Uterus (tissue), 4 donors: ENCODE data around the gene ANXA11. TPM values are rescaled to one million over a fixed set of nuclear protein-coding genes. Genes with fewer than 3 reads are reported as not detected.

Source experiments
- DNase-seq, 2 donors: peaks; one replicate each; pipeline ENCODE4 v3.0.0-alpha.2; 2019 to 2020
- H3K27ac ChIP-seq, 2 donors: fragments of 200-600 bp; sonication (generic); 1 replicate in 1 of 2; 2 replicates in 1 of 2; pipeline ENCODE4 v1.5.1; 2016 to 2018
- H3K27me3 ChIP-seq, 2 donors: fragments of 200-600 bp; sonication (generic); one replicate each; pipeline ENCODE4 v1.5.1; 2018 to 2019; ENCODE audit warnings: control low read depth in 1 of 2
- H3K36me3 ChIP-seq, 2 donors: fragments of 200-600 bp; sonication (generic); one replicate each; pipeline ENCODE4 v1.5.1; 2019; ENCODE audit warnings: control low read depth in 1 of 2
- H3K4me1 ChIP-seq, 2 donors: fragments of 200-600 bp; sonication (generic); one replicate each; pipeline ENCODE4 v1.5.1; 2018 to 2019; ENCODE audit warnings: control low read depth in 1 of 2
- H3K4me3 ChIP-seq, 2 donors: fragments of 200-600 bp; sonication (generic); 1 replicate in 1 of 2; 2 replicates in 1 of 2; pipeline ENCODE4 v1.5.1; 2018 to 2019; ENCODE audit warnings: mild to moderate bottlenecking in 1 of 2
- H3K9me3 ChIP-seq, 2 donors: fragments of 200-600 bp; sonication (generic); one replicate each; pipeline ENCODE4 v1.5.1; 2019; ENCODE audit warnings: control low read depth in 1 of 2
- POLR2A ChIP-seq, 2 donors: fragments of 450-650 bp; IDR thresholded peaks; one replicate each; pipeline ENCODE4 v1.6.1; 2016; ENCODE audit warnings: antibody characterized with exemption in 2 of 2, mild to moderate bottlenecking in 1 of 2, moderate library complexity in 1 of 2
- intact Hi-C: fragments of 100-400 bp; cut with DNase I; formaldehyde crosslinking; loops from one replicate; pipeline ENCODE4 v1.15.1; 2023; ENCODE audit warnings: low total_unique reads
- total RNA-seq, 4 donors: library from RNA; depleted of rRNA in 3 of 4; stranded (reverse); fragments of >200 nt in 3 of 4; gene quantifications; one replicate each; pipeline versions ENCODE4 v1.1.0 to v1.2.4, GENCODE V29; 2014 to 2023
- TF ChIP-seq, protein P1 (sequence below), 4 experiments: fragments of 200-600 bp in 2 of 4; fragments of 450-650 bp in 2 of 4; sonication (generic) in 2 of 4; IDR thresholded peaks; one replicate each; pipeline ENCODE4 v1.5.1; 2016 to 2019; ENCODE audit warnings: antibody characterized with exemption in 4 of 4, mild to moderate bottlenecking in 2 of 4, moderate library complexity in 1 of 4
- donor health status: DM: yes; HTN: yes; CAD: no.

The ANXA11 gene
- total RNA-seq, 4 donors from 2014 or later = 15.6 to 157 (median 47.2) TPM

- intact Hi-C loops = no loop called here
- Histone ChIP-seq H3K27me3 (no peaks in the 10 kb centered on the region), H3K27ac (peak overlapping the region in 1 of 2 donors; percentile 23), H3K4me1 (peaks cover 0 to 8% of the 10 kb centered on the region in 2 donors), H3K36me3 (no peaks in the 10 kb centered on the region), H3K4me3 (no peak overlapping the region), H3K9me3 (no peaks in the 10 kb centered on the region)
- DNase-seq = no peak
- TF ChIP-seq, protein P1, sequence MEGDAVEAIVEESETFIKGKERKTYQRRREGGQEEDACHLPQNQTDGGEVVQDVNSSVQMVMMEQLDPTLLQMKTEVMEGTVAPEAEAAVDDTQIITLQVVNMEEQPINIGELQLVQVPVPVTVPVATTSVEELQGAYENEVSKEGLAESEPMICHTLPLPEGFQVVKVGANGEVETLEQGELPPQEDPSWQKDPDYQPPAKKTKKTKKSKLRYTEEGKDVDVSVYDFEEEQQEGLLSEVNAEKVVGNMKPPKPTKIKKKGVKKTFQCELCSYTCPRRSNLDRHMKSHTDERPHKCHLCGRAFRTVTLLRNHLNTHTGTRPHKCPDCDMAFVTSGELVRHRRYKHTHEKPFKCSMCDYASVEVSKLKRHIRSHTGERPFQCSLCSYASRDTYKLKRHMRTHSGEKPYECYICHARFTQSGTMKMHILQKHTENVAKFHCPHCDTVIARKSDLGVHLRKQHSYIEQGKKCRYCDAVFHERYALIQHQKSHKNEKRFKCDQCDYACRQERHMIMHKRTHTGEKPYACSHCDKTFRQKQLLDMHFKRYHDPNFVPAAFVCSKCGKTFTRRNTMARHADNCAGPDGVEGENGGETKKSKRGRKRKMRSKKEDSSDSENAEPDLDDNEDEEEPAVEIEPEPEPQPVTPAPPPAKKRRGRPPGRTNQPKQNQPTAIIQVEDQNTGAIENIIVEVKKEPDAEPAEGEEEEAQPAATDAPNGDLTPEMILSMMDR (IDR thresholded peaks at IDR 0.05) = no peak
- TF ChIP-seq POLR2A (IDR thresholded peaks at IDR 0.05) = no peak
These were observed 8.9 kb downstream of the ANXA11 start for GRCh38 chr10:80196270-80196949.

GRCh38 chr10:80195046-80195574 is 10.2 kb downstream of the ANXA11 start:
- peaks cover 1 to 8% of the 10 kb centered on the region in 2 donors for H3K4me1 ChIP-seq

DNA sequence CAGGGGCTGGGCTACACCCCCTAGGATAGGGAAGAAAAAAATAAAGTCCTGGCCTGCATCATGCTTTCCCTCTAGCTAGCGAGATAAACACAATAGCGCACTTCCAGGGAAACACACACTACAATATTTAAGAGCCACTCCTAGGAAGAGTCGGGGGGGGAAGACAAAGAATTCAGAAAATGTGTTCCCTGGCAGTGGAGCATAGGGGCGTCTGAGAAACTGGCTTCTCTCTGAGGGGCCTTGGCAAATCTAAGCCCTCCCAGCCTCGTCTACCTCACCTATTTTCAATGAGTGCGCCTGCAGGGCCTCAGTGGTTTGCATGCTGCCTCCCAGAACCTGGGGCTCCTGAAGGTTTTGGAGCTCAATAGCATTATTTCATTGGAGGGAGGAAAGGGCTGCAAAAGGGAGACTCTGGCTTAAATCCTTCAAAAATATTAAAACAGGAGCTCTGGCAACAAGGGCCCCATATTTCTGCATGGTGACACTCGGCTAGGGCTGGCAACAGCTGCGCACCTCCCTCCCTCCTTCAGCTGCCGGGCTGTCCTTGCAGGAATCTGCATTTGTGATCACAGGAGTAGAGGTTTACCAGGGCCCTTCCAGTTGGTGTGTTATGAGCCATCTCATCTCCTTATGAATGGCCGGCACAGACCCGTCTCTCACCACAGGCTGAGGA is 10.8 kb downstream of the ANXA11 start:
- Histone ChIP-seq H3K4me1 (peaks cover 4 to 8% of the 10 kb centered on the region in 2 donors), H3K27me3 (no peaks in the 10 kb centered on the region), H3K9me3 (no peaks in the 10 kb centered on the region), H3K27ac (no peak overlapping the region), H3K4me3 (no peak overlapping the region), H3K36me3 (no peaks in the 10 kb centered on the region)
- intact Hi-C loops = no loop called here
- no peak for TF ChIP-seq POLR2A (IDR thresholded peaks at IDR 0.05)
- TF ChIP-seq, protein P1 (IDR thresholded peaks at IDR 0.05) = no peak
- no peak for DNase-seq

More at GRCh38 chr10:80195046-80195574, 10.2 kb downstream of the ANXA11 start:
- H3K9me3 ChIP-seq = no peaks in the 10 kb centered on the region
- intact Hi-C loops = no loop called here
- no peaks in the 10 kb centered on the region for H3K36me3 ChIP-seq
- no peak for DNase-seq
- TF ChIP-seq POLR2A (IDR thresholded peaks at IDR 0.05) = no peak
- TF ChIP-seq, protein P1 (IDR thresholded peaks at IDR 0.05) = no peak
- H3K27me3 ChIP-seq = no peaks in the 10 kb centered on the region
- H3K4me3 ChIP-seq = no peak overlapping the region
- H3K27ac ChIP-seq = no peak overlapping the region

- TF ChIP-seq POLR2A (IDR thresholded peaks at IDR 0.05) = no peak
- TF ChIP-seq, protein P1 (IDR thresholded peaks at IDR 0.05) = no peak
- DNase-seq = no peak
- intact Hi-C loops = no loop called here
- Histone ChIP-seq H3K36me3 (no peaks in the 10 kb centered on the region), H3K27ac (no peak overlapping the region), H3K4me3 (no peak overlapping the region), H3K27me3 (no peaks in the 10 kb centered on the region), H3K4me1 (peaks cover 4 to 13% of the 10 kb centered on the region in 2 donors), H3K9me3 (no peaks in the 10 kb centered on the region)
These were observed 12.8 kb downstream of the ANXA11 start for GRCh38 chr10:80192553-80192952.
